Naive thymus-derived CD4-positive, alpha-beta T cell (primary cell): ENCODE data around the gene P2RY2. TPM values are rescaled to one million over a fixed set of nuclear protein-coding genes. Genes with fewer than 3 reads are reported as not detected.

Experiments used
- ATAC-seq: fragments of 150-1000 bp; cut with Tn5 transposase; 2 replicates; pipeline ENCODE4 v1.10.0; 2021; ENCODE audit warnings: mild to moderate bottlenecking, moderate library complexity
- CTCF ChIA-PET: fragments of 350-600 bp; sonication (Branson Sonifier 250); formaldehyde crosslinking; loops from one replicate; lab custom pipeline; 2021; ENCODE audit warnings: antibody characterized with exemption; lab: Charles Lee
- POLR2A ChIA-PET: fragments of 350-600 bp; sonication (Branson Sonifier 250); formaldehyde crosslinking; loops from one replicate; lab custom pipeline; 2021; ENCODE audit warnings: antibody characterized with exemption, inconsistent platforms; lab: Charles Lee
- DNase-seq, 9 donors: peaks; one replicate each; pipeline versions ENCODE4 v3.0.0 to v3.0.0-alpha.2; 2020 to 2022; ENCODE audit warnings: mixed read lengths in 1 of 9
- H3K27ac ChIP-seq: one replicate; pipeline ENCODE4 v1.7.0; 2013; ENCODE audit warnings: mild to moderate bottlenecking, low read depth, low read length, moderate library complexity
- H3K27me3 ChIP-seq, 2 donors: one replicate each; pipeline ENCODE4 v1.7.0; 2013; ENCODE audit warnings: low read length in 2 of 2, mild to moderate bottlenecking in 2 of 2, moderate library complexity in 2 of 2; ENCODE audit not compliant: control insufficient read depth in 2 of 2, insufficient read depth in 2 of 2
- H3K36me3 ChIP-seq, 3 experiments: 1 replicate in 2 of 3; 2 replicates in 1 of 3; pipeline ENCODE4 v1.7.0; 2013; ENCODE audit warnings: low read length in 3 of 3, mild to moderate bottlenecking in 3 of 3, moderate library complexity in 1 of 3; ENCODE audit not compliant: insufficient read depth in 3 of 3, control insufficient read depth in 2 of 3
- H3K4me1 ChIP-seq, 2 donors: one replicate each; pipeline ENCODE4 v1.7.0; 2013; ENCODE audit warnings: low read length in 2 of 2, mild to moderate bottlenecking in 2 of 2, moderate library complexity in 1 of 2; ENCODE audit not compliant: control insufficient read depth in 2 of 2, insufficient read depth in 2 of 2
- H3K4me3 ChIP-seq: 2 replicates; pipeline ENCODE4 v1.7.0; 2013; ENCODE audit warnings: mild to moderate bottlenecking, low read length
- H3K9me3 ChIP-seq, 3 experiments: 1 replicate in 2 of 3; 2 replicates in 1 of 3; pipeline ENCODE4 v1.7.0; 2013; ENCODE audit warnings: low read length in 3 of 3; ENCODE audit not compliant: control insufficient read depth in 2 of 3
- H3K27ac Mint-ChIP-seq, 9 donors: one replicate each; pipeline ENCODE4 v1.8.0; 2020 to 2022; ENCODE audit warnings: mixed read lengths in 9 of 9, mild to moderate bottlenecking in 8 of 9, moderate library complexity in 5 of 9, inconsistent platforms in 2 of 9
- H3K27me3 Mint-ChIP-seq, 5 donors: one replicate each; pipeline ENCODE4 v1.8.0; 2021 to 2022; ENCODE audit warnings: mixed read lengths in 5 of 5, mild to moderate bottlenecking in 1 of 5
- H3K36me3 Mint-ChIP-seq, 5 donors: one replicate each; pipeline ENCODE4 v1.8.0; 2020 to 2022; ENCODE audit warnings: mixed read lengths in 5 of 5, mild to moderate bottlenecking in 3 of 5, inconsistent platforms in 1 of 5
- H3K4me1 Mint-ChIP-seq, 7 donors: one replicate each; pipeline ENCODE4 v1.8.0; 2020 to 2022; ENCODE audit warnings: mixed read lengths in 7 of 7, mild to moderate bottlenecking in 3 of 7, inconsistent platforms in 1 of 7
- H3K4me3 Mint-ChIP-seq, 10 donors: one replicate each; pipeline ENCODE4 v1.8.0; 2020 to 2022; ENCODE audit warnings: mild to moderate bottlenecking in 10 of 10, mixed read lengths in 10 of 10, moderate library complexity in 6 of 10, inconsistent platforms in 2 of 10
- H3K9me3 Mint-ChIP-seq, 11 donors: one replicate each; pipeline ENCODE4 v1.8.0; 2020 to 2022; ENCODE audit warnings: mixed read lengths in 11 of 11, mild to moderate bottlenecking in 4 of 11, inconsistent platforms in 1 of 11, moderate library complexity in 1 of 11
- intact Hi-C, 2 donors: fragments of 100-400 bp; cut with micrococcal nuclease; formaldehyde crosslinking; loops; one replicate each; pipeline ENCODE4 v1.15.1; 2023
- polyA plus RNA-seq, 2 donors: library from polyadenylated mRNA; unstranded; fragments of 300-500 nt; fragmentation: Illumina TruSeq; gene quantifications; one replicate each; pipeline ENCODE4 v1.2.3, GENCODE V29; 2021
- total RNA-seq, 6 experiments: library from RNA in 5 of 6; stranded (reverse) in 5 of 6; gene quantifications; 1 replicate in 5 of 6; 2 replicates in 1 of 6; pipeline ENCODE4 v1.2.3 and lab custom pipeline; 2021 to 2026

Gene P2RY2
- total and polyA plus RNA-seq, 7 experiments from 2014 or later, result 0.90 to 5.3 TPM; not detected in 5

- DNase-seq, result no peak
- Histone ChIP-seq H3K4me3 (no peak overlapping the region), H3K9me3 (no peaks in the 10 kb centered on the region), H3K27ac (no peak overlapping the region), H3K4me1 (no peaks in the 10 kb centered on the region), H3K36me3 (no peaks in the 10 kb centered on the region), H3K27me3 (no peaks in the 10 kb centered on the region)
- Mint-ChIP-seq H3K36me3 (no peaks in the 10 kb centered on the region), H3K27ac (no peak overlapping the region), H3K4me1 (peaks cover 0 to 3% (median 0%) of the 10 kb centered on the region in 7 donors), H3K4me3 (no peak overlapping the region), H3K9me3 (no peaks in the 10 kb centered on the region), H3K27me3 (peaks cover 0 to 10% (median 7%) of the 10 kb centered on the region in 5 donors)
- ChIA-PET CTCF (interaction anchor here (1.3 kb wide), 1 partner anchor 11 kb away, joined by 3 read pairs; no protein-coding TSS in a partner anchor), POLR2A (no interaction called here)
- no peak for ATAC-seq
- intact Hi-C loops, result no loop called here
Measured at GRCh38 chr11:73192272-73192671, 25.8 kb upstream of the P2RY2 start.

- Histone ChIP-seq H3K27ac (no peak overlapping the region), H3K36me3 (no peaks in the 10 kb centered on the region), H3K4me1 (no peaks in the 10 kb centered on the region), H3K27me3 (no peaks in the 10 kb centered on the region), H3K4me3 (no peak overlapping the region), H3K9me3 (no peaks in the 10 kb centered on the region)
- ATAC-seq (no peak), DNase-seq (peak in 1 of 9 donors; percentile 13)
- no peak overlapping the region for H3K4me3 Mint-ChIP-seq
- no peaks in the 10 kb centered on the region for H3K9me3 Mint-ChIP-seq
- no peak overlapping the region for H3K27ac Mint-ChIP-seq
- POLR2A ChIA-PET, result no interaction called here
- H3K36me3 Mint-ChIP-seq, result no peaks in the 10 kb centered on the region
- CTCF ChIA-PET, result interaction anchor here (1.3 kb wide), 1 partner anchor 12 kb away, joined by 3 read pairs; no protein-coding TSS in a partner anchor
- H3K4me1 Mint-ChIP-seq, result peaks cover 0 to 3% (median 0%) of the 10 kb centered on the region in 7 donors
- H3K27me3 Mint-ChIP-seq, result peaks cover 0 to 10% (median 7%) of the 10 kb centered on the region in 5 donors
- intact Hi-C loops, result no loop called here
Measured at GRCh38 chr11:73193251-73194033, 24.6 kb upstream of the P2RY2 start.

- Histone ChIP-seq H3K9me3 (no peaks in the 10 kb centered on the region), H3K27me3 (no peaks in the 10 kb centered on the region), H3K27ac (no peak overlapping the region), H3K36me3 (no peaks in the 10 kb centered on the region), H3K4me3 (no peak overlapping the region), H3K4me1 (no peaks in the 10 kb centered on the region)
- DNase-seq (peak in 1 of 9 donors; percentile 3), ATAC-seq (no peak)
- ChIA-PET POLR2A (no interaction called here), CTCF (no interaction called here)
- Mint-ChIP-seq H3K4me3 (no peak overlapping the region), H3K9me3 (no peaks in the 10 kb centered on the region), H3K27me3 (peaks cover 0 to 10% (median 7%) of the 10 kb centered on the region in 5 donors), H3K27ac (no peak overlapping the region), H3K36me3 (no peaks in the 10 kb centered on the region), H3K4me1 (peaks cover 0 to 4% (median 0%) of the 10 kb centered on the region in 7 donors)
- intact Hi-C loops, result no loop called here
Measured at GRCh38 chr11:73194034-73194507, 24.0 kb upstream of the P2RY2 start.

- Mint-ChIP-seq H3K27ac (no peak overlapping the region), H3K4me3 (no peak overlapping the region), H3K4me1 (peaks cover 0 to 4% (median 0%) of the 10 kb centered on the region in 7 donors), H3K9me3 (no peaks in the 10 kb centered on the region), H3K36me3 (no peaks in the 10 kb centered on the region), H3K27me3 (peaks cover 0 to 14% (median 6%) of the 10 kb centered on the region in 5 donors)
- intact Hi-C loops, result no loop called here
- ATAC-seq, result no peak
- ChIA-PET POLR2A (no interaction called here), CTCF (no interaction called here)
- Histone ChIP-seq H3K36me3 (no peaks in the 10 kb centered on the region), H3K27me3 (no peaks in the 10 kb centered on the region), H3K4me1 (no peaks in the 10 kb centered on the region), H3K9me3 (no peaks in the 10 kb centered on the region), H3K27ac (no peak overlapping the region), H3K4me3 (no peak overlapping the region)
- DNase-seq, result peak in 1 of 9 donors; percentile 17
Measured at GRCh38 chr11:73194593-73194992, 23.5 kb upstream of the P2RY2 start.

GRCh38 chr11:73195191-73196007 lies 22.7 kb upstream of the P2RY2 start:
- H3K4me1 ChIP-seq, result no peaks in the 10 kb centered on the region
- H3K36me3 ChIP-seq, result no peaks in the 10 kb centered on the region
- ChIA-PET POLR2A (no interaction called here), CTCF (no interaction called here)
- Mint-ChIP-seq H3K4me1 (peaks cover 0 to 4% (median 0%) of the 10 kb centered on the region in 7 donors), H3K36me3 (no peaks in the 10 kb centered on the region), H3K9me3 (no peaks in the 10 kb centered on the region), H3K27me3 (peaks cover 0 to 22% (median 1%) of the 10 kb centered on the region in 5 donors), H3K27ac (no peak overlapping the region), H3K4me3 (no peak overlapping the region)
- no peaks in the 10 kb centered on the region for H3K27me3 ChIP-seq
- DNase-seq, result peak in 1 of 9 donors; percentile 10
- no peak for ATAC-seq
- no peak overlapping the region for H3K27ac ChIP-seq
- intact Hi-C loops, result no loop called here
- H3K9me3 ChIP-seq, result no peaks in the 10 kb centered on the region
- H3K4me3 ChIP-seq, result no peak overlapping the region

- Histone ChIP-seq H3K4me3 (no peak overlapping the region), H3K9me3 (no peaks in the 10 kb centered on the region), H3K27me3 (no peaks in the 10 kb centered on the region), H3K36me3 (no peaks in the 10 kb centered on the region), H3K27ac (no peak overlapping the region), H3K4me1 (no peaks in the 10 kb centered on the region)
- Mint-ChIP-seq H3K27me3 (peaks cover 0 to 27% (median 0%) of the 10 kb centered on the region in 5 donors), H3K9me3 (no peaks in the 10 kb centered on the region), H3K4me3 (no peak overlapping the region), H3K4me1 (peaks cover 0 to 2% (median 0%) of the 10 kb centered on the region in 7 donors), H3K36me3 (no peaks in the 10 kb centered on the region), H3K27ac (no peak overlapping the region)
- ChIA-PET CTCF (no interaction called here), POLR2A (no interaction called here)
- peak in 1 of 9 donors; percentile 10 for DNase-seq
- no peak for ATAC-seq
- intact Hi-C loops, result no loop called here
Measured at GRCh38 chr11:73196576-73196975, 21.5 kb upstream of the P2RY2 start.
